ENCODE results near the gene TAF15. TPM values are rescaled to one million over a fixed set of nuclear protein-coding genes. Genes with fewer than 3 reads are reported as not detected.

TAF15 gene
- total RNA-seq, 1 experiment from 2014 or later = 20.3 TPM

- no peak for DNase-seq (ENCODE audit: low spot score)
These were observed 10.2 kb downstream of the TAF15 start for GRCh38 chr17:35819455-35819854.

GRCh38 chr17:35821308-35821707 lies 12.0 kb downstream of the TAF15 start:
- DNase-seq (ENCODE audit: low spot score) = no peak

- no peak for DNase-seq (ENCODE audit: low spot score)
These were observed 15.9 kb downstream of the TAF15 start for GRCh38 chr17:35825206-35825605.

- DNase-seq (ENCODE audit: low spot score) = no peak
These were observed 31.8 kb downstream of the TAF15 start for GRCh38 chr17:35841101-35841500.

GRCh38 chr17:35841505-35841904 lies 32.2 kb downstream of the TAF15 start:
- no peak for DNase-seq (ENCODE audit: low spot score)

- no peak for DNase-seq (ENCODE audit: low spot score)
These were observed 33.0 kb downstream of the TAF15 start for GRCh38 chr17:35842239-35842638.

GRCh38 chr17:35843698-35844097 lies 34.4 kb downstream of the TAF15 start:
- no peak for DNase-seq (ENCODE audit: low spot score)

- DNase-seq (ENCODE audit: low spot score) = no peak
These were observed 35.3 kb downstream of the TAF15 start for GRCh38 chr17:35844547-35844946.

GRCh38 chr17:35846055-35846809 lies 36.9 kb downstream of the TAF15 start:
- DNase-seq (ENCODE audit: low spot score) = no peak

GRCh38 chr17:35847006-35847405 lies 37.7 kb downstream of the TAF15 start:
- DNase-seq (ENCODE audit: low spot score) = no peak

- DNase-seq (ENCODE audit: low spot score) = no peak
These were observed 38.5 kb downstream of the TAF15 start for GRCh38 chr17:35847633-35848373.

- DNase-seq (ENCODE audit: low spot score) = peak; percentile 78
These were observed 40.4 kb downstream of the TAF15 start for GRCh38 chr17:35849469-35850348.

- DNase-seq (ENCODE audit: low spot score) = no peak
These were observed 46.7 kb downstream of the TAF15 start for GRCh38 chr17:35855965-35856364.

- no peak for DNase-seq (ENCODE audit: low spot score)
These were observed 47.3 kb downstream of the TAF15 start for GRCh38 chr17:35856603-35857002.

GRCh38 chr17:35864853-35865252 lies 55.6 kb downstream of the TAF15 start:
- DNase-seq (ENCODE audit: low spot score) = no peak

- peak; percentile 48 for DNase-seq (ENCODE audit: low spot score)
These were observed 56.4 kb downstream of the TAF15 start for GRCh38 chr17:35865412-35866340.

- DNase-seq (ENCODE audit: low spot score) = peak; percentile 28
These were observed 57.2 kb downstream of the TAF15 start for GRCh38 chr17:35866341-35866950.

GRCh38 chr17:35867574-35867973 lies 58.3 kb downstream of the TAF15 start:
- no peak for DNase-seq (ENCODE audit: low spot score)

GRCh38 chr17:35868737-35869136 lies 59.5 kb downstream of the TAF15 start, which contains the start of gene HEATR9:
HEATR9 (minus strand) TSS chr17:35868891; CDS start chr17:35868742, 149 bp downstream.
- no peak for DNase-seq (ENCODE audit: low spot score)
